OCI-M2 (cell line): ENCODE results near the gene ARHGAP40.

Source experiments
- DNase-seq: peaks from one replicate; lab custom pipeline; 2025; ENCODE audit not compliant: unreplicated experiment; lab: John Stamatoyannopoulos, UW

ARHGAP40 gene

DNA sequence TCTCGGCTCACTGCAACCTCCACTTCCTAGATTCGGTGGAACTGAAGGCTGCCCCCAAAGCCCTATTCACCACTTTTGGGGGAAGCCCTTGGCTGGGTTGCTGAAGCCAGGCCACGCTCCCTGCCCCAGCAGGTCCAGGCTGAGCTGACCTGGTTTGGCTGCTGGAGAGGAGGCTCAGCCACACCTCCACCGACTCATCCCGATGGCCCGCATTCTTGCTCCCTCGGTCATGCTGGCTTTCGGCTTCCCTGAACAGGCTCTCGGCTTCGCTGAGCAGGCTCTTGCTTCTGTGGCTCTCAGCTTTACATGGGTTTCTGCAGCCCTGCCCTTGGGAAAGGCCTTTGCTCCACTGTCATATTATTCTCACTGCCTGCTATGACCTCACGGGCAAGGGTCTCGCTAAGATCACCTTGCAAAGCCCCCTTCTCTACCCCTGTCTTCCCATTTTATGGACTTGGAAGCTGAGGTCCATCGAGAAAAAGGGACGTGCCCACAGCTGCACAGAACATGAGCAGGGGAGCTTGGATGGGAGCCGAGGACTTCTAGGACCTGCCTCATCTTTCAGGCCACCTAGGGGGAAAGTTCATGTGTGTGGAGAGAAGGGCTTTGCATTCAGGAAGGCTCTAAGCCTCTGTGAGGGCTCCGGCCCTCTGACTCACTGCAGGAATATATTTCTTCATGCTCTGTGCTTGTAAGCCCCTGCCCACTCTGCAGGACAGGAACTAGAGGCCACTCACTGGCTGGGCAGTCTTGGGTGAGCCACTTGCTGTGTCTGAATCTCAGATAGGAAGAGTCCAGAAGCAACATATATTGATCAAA is 15.6 kb downstream of the ARHGAP40 start:
- DNase-seq: no peak

DNA sequence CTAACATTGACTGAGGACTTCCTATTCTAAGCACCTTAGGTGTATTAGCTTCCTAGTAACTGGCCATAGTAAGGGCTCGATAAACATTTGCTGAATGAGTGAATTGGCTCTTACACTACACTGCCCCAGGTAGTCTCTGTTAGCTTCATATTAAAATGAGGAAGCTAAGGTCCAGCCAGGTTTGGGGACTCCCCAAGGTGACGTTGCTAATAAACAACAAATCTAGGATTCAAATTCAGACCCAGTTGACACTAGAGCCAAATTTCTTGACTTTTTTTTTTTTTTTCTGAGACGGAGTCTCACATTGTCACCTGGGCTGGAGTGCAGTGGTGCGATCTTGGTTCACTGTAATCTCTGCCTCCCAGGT is 16.2 kb downstream of the ARHGAP40 start:
- no peak for DNase-seq

DNA sequence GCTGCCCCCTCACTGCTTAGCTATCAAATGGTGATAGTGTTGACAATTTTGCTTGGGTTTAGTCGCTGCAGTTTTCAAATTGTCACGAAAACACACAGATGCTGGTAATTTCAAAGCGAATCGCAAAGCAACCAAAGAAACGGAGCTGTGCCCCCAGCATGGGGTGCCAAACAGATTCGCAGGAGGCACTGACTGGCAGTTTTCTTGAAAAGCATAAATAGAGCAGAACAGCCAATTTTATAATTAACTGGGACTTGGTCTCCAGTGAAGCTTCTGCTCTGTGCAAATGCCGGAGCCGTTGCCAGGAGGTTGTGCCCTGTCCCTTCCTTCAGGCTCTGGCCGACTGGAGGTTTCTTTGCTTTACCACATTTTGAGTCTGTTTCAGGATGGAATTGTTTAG is 18.8 kb downstream of the ARHGAP40 start:
- no peak for DNase-seq

DNA sequence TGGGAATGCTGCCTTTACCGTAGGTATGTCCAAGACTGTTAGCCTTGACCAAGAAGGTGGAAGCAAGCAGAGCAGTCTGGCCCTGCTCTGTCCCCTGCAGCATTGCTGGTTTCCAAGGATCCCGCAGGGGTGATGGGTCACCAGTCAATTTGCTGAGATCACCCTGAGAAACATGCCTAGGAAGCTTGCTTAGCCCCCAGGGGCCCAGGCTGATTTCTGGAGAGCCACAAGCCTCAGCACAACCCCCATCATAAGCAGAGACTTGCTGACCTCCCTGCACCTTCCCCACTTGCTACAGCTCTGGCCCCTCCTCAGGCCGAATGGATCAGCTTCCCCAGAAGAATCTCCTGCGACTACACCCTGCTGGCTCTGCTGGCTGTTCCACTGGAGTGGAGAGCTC is 21.5 kb downstream of the ARHGAP40 start:
- DNase-seq: no peak

DNA sequence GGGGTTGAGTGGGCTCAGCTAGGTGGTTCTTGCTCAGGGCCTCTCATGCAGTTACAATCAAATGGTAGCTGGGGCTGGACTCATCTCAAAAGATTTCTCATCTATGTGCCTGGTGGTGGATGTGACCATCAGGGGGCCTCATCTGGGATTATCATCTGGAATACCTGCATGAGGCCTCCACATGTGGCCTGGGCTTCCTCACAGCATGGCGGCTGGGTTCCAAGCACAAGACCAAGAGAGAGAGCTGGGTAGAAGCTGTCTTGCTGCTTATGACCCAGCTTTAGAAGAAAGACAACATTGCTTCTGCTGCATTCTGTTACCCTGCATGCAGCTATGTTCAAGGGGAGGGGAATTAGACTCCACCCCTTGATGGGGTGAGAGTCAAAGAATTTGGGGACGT is 22.5 kb downstream of the ARHGAP40 start:
- no peak for DNase-seq

DNA sequence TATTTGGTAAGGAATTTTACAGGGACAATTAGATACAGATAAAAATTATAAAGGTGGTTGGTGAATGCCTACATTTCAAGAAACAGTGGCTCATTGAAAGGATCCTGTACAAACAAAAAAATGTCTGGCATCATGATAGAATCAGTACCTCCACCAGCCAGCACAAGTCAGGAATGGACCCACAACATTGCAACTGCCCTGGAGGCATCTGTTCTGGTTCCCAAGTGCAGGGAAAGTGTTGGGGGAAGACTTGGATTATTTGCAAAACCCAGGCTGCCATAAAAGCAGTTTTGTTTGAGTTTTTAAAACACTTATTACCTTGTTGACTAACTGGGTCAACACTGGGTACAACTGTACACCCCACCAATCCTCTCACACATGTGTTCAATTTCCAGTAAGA is 24.3 kb downstream of the ARHGAP40 start:
- DNase-seq: no peak

DNA sequence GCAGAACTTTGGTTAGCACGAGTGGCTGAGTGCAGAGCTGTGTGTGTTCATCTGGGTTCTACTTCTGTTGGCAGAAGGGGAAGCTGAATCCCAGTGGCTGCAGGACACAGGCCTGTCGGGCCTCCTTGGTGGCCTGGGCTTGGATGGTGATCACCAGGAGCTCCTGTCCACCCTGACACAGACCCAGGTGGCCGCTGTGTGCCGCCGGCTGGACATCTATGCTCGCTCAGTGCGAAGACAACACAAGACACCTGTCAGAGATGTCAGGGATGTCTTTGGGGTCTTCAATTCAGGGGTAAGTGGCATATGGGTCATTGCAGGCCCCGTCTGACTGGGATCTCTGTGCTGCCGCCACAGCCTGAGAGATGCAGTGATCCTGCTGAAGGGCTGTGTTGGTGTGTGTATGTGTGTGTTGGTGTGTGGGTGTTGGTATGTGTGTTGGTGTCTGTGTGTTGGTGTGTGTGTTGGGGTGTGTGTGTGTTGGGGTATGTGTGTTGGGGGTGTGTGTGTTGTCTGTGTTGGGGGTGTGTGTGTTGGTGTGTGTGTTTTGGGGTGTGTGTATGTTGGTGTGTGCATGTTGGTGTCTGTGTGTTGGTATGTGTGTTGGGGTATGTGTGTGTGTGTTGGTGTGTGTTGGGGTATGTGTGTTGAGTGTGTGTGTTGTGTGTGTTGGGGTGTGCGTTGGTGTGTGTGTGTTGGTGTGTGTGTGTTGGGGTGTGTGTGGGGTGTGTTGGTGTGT is 25.5 kb downstream of the ARHGAP40 start:
- no peak for DNase-seq

DNA sequence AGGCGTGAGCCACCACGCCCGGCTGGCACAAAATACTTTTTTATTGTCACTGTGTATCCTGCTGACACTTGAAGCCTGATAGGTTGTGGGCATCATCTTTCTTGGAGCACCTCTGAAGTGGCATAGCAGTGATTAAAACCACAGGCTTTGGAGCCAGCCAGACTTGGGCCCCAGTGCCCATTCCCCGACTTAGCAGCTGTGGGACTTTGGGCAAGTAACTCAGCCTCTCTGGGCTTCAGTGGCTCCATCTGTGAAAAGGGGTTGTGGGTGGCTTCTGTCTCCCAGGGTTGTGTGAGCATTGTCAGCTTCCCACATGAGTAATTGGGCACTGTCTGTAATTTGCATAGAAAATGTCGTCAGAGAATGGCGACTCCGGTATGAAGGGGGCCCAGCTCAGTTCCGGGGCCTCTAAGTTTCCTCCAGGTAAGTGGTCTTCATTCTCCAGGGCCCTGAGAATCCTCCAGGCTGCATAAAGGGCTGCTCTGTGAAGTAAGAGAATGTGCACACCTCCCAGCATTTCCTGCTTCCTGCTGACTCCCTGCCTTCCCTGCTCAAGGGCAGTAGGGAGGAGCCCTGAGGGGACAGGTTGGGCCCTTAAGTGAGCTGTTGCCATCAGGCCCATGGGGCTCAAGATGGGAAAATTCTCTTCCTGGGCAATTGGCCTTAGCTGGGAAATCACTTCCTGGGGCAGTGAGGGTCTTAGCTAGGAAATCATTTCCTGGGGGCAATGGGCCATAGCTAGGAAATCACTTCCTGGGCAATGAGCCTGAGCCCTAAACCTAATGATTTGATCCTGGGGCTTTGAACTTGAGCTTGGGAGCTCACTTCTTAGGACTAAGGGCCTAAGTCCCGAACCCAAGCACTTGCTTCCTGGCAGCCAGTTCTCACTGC is 27.2 kb downstream of the ARHGAP40 start:
- no peak for DNase-seq

DNA sequence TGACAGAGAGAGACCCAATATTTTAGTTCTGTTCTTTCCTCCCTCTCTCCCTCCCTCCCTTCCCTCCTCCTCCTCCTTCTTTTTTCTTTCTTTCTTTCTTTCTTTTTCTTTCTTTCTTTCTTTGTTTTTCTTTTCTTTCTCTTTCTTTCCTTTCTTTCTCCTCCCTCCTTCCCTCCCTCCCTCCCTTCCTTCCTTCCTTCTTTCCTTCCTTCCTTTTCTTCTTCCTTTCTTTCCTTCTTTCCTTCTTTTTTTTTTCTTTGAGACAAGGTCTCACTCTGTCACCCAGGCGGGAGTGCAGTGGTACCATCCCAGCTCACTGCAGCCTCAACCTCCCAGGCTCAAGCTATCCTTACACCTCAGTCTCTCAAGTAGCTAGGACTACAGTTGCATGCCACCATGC is 28.4 kb downstream of the ARHGAP40 start:
- DNase-seq: no peak

DNA sequence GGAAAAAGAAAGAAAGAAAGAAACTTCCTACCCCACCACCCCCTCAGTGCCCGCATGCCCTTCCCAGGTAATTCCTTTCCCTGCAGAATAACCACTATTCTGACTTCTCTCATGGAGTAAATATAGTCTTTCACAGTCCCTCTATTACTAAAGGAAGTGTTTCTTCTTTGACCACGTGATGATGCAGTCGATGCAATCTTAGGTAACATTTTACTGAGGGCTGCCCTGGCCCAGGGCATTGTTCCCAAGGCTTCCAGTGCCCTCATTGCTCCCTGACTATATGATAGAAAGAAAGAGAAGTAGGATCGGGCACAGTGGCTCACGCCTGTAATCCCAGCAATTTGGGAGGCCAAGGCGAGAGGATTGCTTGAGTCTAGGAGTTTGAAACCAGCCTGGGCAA is 29.1 kb downstream of the ARHGAP40 start:
- no peak for DNase-seq

DNA sequence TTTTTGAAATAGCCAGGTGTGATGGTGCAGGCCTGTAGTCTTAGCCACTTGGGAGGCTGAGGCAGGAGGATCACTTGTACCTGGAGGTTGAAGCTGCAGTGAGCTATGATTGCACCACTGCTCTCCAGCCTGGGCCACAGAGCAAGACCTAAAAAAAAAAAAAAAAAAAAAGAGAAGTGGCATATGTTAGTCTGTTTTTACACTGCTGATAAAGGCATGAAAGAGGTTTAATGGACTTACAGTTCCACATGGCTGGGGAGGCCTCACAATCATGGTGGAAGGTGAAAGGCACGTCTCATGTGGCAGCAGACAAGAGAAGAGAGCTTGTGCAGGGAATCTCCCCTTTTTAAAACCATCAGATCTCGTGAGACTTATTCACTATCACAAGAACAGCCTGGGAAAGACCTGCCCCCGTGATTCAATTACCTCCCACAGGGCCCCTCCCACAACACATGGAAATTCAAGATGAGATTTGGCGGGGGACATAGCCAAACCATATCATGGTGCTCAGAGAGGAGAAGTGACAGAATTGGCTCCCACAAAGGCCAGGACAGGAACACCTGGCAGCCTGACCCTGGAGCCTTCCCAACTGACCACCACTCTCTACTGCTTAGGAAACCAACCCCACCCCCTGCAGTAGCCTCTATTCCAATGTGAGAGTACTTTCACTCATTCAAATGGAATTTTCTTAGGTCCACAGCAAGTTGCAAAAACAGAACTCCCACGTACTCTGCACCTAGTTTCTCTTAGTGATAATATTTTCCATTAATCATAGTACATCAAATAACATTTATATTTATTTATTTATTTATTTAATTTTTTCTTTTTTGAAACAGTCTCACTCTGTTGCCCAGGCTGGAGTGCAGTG is 29.8 kb downstream of the ARHGAP40 start:
- DNase-seq: no peak

DNA sequence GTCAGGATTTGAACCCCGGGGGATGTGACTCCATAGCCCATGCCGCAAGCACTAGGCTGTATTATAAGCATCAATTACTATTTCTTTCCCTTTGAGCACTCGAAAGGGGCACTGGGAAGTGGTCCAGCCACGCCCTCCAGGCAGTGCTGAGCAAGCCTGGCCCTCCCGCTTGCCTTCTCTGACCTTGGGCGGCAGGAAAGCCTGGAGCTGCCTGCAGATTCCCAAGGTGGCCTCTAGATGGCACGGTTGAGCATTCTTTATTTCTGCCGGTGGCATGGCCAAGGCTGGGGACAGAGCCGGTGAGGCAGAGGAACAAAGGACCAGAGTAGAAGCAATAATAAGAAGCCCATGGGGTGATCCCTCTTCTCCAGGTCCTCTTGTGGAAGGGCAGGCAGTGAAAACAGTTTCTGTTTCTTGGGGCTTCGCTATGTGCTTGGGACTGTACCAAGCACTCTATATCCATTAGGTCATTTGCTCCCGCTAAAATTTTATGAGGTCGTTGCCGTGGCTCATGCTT is 32.0 kb downstream of the ARHGAP40 start:
- peak; percentile 48 for DNase-seq

DNA sequence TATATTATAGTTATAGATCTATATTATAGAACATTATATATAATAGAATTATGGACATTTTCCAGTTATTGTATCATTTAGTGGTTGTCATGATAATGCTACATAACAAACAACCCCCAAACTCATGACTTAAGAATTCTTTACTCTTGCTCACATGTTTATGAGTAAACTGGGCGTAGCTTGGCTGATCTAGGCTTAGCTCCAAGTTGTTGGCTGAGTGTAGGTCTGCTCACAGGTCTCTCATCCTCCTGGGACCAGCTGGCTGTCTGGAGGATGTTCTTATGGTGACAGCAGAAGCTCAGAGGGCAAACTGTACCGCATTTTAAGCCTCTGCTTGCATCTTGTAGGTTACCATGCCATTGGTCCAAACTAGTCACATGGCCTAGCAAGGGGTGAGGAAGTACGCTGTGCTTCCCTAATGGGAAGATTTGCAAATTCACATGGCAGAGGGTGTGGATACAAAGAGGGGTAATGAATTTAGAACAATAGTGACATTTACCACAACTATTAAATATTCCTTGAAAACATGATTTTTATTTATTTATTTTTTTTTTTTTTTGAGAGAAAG is 34.2 kb downstream of the ARHGAP40 start:
- DNase-seq: no peak

DNA sequence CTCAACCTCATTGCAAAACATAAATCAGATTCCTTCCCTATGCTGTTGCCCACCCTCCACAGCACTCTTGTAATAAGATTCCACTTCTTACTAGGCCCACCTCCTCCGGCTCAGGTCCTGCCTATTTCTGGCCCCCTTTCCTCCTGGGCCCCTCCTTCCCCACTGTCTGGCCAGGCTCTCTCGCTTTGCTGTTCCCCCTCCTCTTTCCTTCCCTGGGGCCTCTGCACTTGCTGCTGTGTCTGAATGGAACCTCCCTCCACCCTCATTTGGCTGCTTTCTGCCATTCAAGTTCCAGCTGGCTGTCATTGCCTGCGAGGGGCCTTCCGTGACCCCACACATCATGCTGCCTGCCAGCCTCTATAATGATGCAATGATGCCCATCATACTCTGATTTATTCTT is 38.9 kb downstream of the ARHGAP40 start:
- DNase-seq: no peak

DNA sequence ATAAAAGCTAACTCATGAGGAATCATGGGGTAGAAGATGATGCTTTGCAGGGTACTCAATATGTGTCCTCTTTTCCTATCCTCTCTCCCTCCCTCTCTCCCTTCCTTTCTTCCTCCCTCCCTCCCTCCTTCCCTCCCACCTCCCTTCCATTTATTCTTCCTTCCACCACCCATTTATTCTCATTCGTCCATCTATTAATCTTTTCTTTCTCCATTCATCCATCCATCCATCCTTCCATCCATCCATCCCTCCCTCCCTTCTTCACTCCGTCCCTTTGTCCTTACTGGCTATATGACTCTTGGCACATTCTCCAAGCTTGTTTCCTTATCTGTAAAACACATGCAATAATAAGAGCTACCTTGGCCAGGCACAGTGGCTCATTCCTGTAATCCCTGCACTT is 40.9 kb downstream of the ARHGAP40 start:
- DNase-seq: no peak

DNA sequence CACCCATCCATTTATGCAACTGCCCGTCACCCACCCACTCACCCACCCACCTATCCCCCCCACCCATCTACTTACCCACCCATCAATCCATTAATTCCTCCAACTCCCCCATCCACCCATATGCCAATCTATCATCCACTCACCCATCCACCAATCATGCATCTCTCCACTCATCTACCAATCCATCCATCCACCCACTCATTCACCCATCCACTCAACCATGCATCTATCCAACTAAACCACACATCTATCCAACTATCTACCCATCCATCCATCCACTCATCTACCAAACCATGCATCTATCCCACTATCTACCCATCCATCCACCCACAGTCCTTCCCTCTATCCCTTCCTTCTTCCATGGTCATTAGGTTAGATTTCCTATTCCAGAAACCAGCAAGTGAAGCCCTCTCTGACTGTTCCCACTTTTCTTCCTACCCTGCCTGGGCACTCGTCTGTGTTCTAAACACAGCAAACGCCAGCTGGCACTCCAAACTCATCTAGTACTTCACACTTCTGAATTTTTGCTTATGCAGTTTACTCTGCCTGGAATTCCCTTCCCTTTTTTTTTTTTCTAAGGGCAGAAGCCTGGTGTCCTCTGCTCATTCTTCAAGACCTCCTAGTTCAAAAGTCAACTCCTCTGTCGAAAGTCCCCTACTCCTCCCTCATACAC is 43.1 kb downstream of the ARHGAP40 start:
- no peak for DNase-seq

DNA sequence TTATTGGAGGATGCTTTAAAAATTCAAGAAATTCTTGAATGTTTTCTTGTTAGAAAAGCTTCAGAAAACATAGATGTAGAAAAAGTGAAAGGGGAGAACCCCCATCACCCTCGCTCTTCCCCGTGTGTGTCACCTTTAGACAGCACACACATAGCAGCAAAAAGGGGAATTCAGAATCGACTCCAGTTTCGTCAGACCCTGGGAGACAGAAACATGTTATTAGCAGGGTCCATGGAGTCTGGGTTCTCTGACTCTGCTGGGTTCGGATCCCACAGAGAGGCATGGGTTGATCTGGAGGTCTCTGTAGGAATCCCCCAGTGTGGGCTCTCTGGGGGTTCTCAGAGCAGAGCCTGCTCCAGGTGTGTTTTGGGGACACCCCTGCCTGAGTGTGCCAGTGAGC is 43.7 kb downstream of the ARHGAP40 start:
- DNase-seq: no peak

DNA sequence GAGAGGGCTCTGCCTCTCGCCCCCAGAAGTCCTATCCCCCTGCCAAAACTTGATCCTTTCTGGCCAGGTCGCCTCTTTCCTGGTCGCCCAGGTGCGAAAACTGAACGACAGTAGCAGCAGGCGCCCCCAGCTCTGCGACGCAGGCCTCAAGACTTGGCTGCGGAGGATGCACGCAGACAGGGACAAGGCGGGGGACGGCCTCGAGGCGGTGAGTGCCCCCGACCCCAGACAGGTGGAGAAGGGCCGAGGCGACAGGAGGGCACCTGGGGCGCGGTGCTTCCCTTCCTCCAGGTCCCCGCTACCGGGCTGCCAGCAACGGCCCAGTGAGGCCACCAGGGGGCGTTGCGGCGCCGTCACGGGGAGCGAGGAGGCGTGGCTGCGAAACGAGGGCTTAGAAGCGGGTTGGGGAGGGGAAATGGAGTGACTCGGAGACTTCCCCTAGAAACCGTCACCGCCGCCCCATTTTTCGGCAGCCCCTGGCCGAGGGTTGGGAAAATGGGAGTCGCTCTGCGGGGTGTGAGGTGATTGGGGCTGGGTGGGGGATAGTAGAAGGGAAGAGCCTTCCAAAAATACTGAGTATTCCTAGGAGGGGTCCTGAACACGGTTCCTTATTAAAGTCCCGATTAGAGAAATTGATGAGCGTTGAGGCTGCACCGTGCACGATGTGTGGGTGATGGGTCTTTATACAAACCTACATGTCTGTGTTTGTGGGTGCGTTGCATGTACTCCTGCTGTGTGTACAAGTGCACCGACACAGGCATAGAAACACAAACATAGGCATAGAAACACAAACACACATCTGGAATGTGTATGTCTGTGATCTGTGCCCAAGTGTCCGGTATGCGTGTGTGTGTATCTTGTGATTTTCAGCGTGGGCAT is 44.6 kb downstream of the ARHGAP40 start:
- no peak for DNase-seq
